Measurements from ENCODE around the gene COL26A1. TPM values are rescaled to one million over a fixed set of nuclear protein-coding genes. Genes with fewer than 3 reads are reported as not detected.

Gene COL26A1
- total RNA-seq, 2 experiments from 2014 or later: not detected

GRCh38 chr7:101517304-101517703 is 154.6 kb downstream of the COL26A1 start:
- Mint-ChIP-seq H3K36me3 (ENCODE audit: low read depth) (no peaks in the 10 kb centered on the region), H3K4me1 (ENCODE audit: low read depth) (no peaks in the 10 kb centered on the region), H3K9me3 (no peaks in the 10 kb centered on the region), H3K27ac (no peak overlapping the region), H3K4me3 (no peak overlapping the region), H3K27me3 (no peaks in the 10 kb centered on the region)
- DNase-seq (no peak), ATAC-seq (ENCODE audit: poor library complexity) (no peak)
- TF ChIP-seq CTCF (IDR thresholded peaks at IDR 0.05): no peak
- intact Hi-C loops (cut with DNase I, micrococcal nuclease): no loop called here
- H3K36me3 ChIP-seq (ENCODE audit: insufficient read depth, low read length): no peaks in the 10 kb centered on the region
- H3K27me3 ChIP-seq (ENCODE audit: control insufficient read depth in 1 of 2, insufficient read depth in 2 of 2, low read length in 2 of 2): no peaks in the 10 kb centered on the region
- peaks cover 5 to 6% of the 10 kb centered on the region in 2 experiments for H3K9me3 ChIP-seq (ENCODE audit: control insufficient read depth in 1 of 2, insufficient read depth in 1 of 2, low read length in 2 of 2)
- H3K27ac ChIP-seq (ENCODE audit: low read depth in 1 of 2, low read length in 2 of 2): no peak overlapping the region
- H3K4me1 ChIP-seq (ENCODE audit: insufficient read depth, low read length): no peaks in the 10 kb centered on the region
- ChIA-PET POLR2A (no interaction called here), CTCF (no interaction called here)
- H3K4me3 ChIP-seq (ENCODE audit: low read length): no peak overlapping the region

- Mint-ChIP-seq H3K4me1 (ENCODE audit: low read depth) (no peaks in the 10 kb centered on the region), H3K9me3 (no peaks in the 10 kb centered on the region), H3K27me3 (no peaks in the 10 kb centered on the region), H3K4me3 (no peak overlapping the region), H3K27ac (no peak overlapping the region), H3K36me3 (ENCODE audit: low read depth) (no peaks in the 10 kb centered on the region)
- CTCF ChIA-PET: interaction anchor here (0.6 kb wide), 1 partner anchor 64 kb away, joined by 3 read pairs; no protein-coding TSS in a partner anchor
- Histone ChIP-seq H3K27me3 (ENCODE audit: control insufficient read depth in 1 of 2, insufficient read depth in 2 of 2, low read length in 2 of 2) (no peaks in the 10 kb centered on the region), H3K4me3 (ENCODE audit: low read length) (no peak overlapping the region), H3K4me1 (ENCODE audit: insufficient read depth, low read length) (no peaks in the 10 kb centered on the region), H3K36me3 (ENCODE audit: insufficient read depth, low read length) (no peaks in the 10 kb centered on the region), H3K27ac (ENCODE audit: low read depth in 1 of 2, low read length in 2 of 2) (no peak overlapping the region), H3K9me3 (ENCODE audit: control insufficient read depth in 1 of 2, insufficient read depth in 1 of 2, low read length in 2 of 2) (peaks cover 5 to 6% of the 10 kb centered on the region in 2 experiments)
- intact Hi-C loops (cut with DNase I, micrococcal nuclease): no loop called here
- no peak for ATAC-seq (ENCODE audit: poor library complexity)
- TF ChIP-seq CTCF (IDR thresholded peaks at IDR 0.05): no peak
- POLR2A ChIA-PET: no interaction called here
- DNase-seq: no peak
Measured at GRCh38 chr7:101518336-101518735, 155.7 kb downstream of the COL26A1 start.

GRCh38 chr7:101519324-101520023 is 156.8 kb downstream of the COL26A1 start:
- no peak overlapping the region for H3K27ac Mint-ChIP-seq
- H3K36me3 Mint-ChIP-seq (ENCODE audit: low read depth): no peaks in the 10 kb centered on the region
- no peak for ATAC-seq (ENCODE audit: poor library complexity)
- ChIA-PET POLR2A (no interaction called here), CTCF (interaction anchor here (0.6 kb wide), 1 partner anchor 750 kb away, joined by 3 read pairs; no protein-coding TSS in a partner anchor)
- DNase-seq: no peak
- H3K9me3 Mint-ChIP-seq: no peaks in the 10 kb centered on the region
- no peaks in the 10 kb centered on the region for H3K27me3 Mint-ChIP-seq
- Histone ChIP-seq H3K9me3 (ENCODE audit: control insufficient read depth in 1 of 2, insufficient read depth in 1 of 2, low read length in 2 of 2) (peaks cover 5 to 6% of the 10 kb centered on the region in 2 experiments), H3K27me3 (ENCODE audit: control insufficient read depth in 1 of 2, insufficient read depth in 2 of 2, low read length in 2 of 2) (no peaks in the 10 kb centered on the region), H3K36me3 (ENCODE audit: insufficient read depth, low read length) (no peaks in the 10 kb centered on the region), H3K4me1 (ENCODE audit: insufficient read depth, low read length) (no peaks in the 10 kb centered on the region), H3K27ac (ENCODE audit: low read depth in 1 of 2, low read length in 2 of 2) (no peak overlapping the region), H3K4me3 (ENCODE audit: low read length) (no peak overlapping the region)
- H3K4me1 Mint-ChIP-seq (ENCODE audit: low read depth): no peaks in the 10 kb centered on the region
- no peak for TF ChIP-seq CTCF (IDR thresholded peaks at IDR 0.05)
- H3K4me3 Mint-ChIP-seq: no peak overlapping the region
- intact Hi-C loops (cut with DNase I, micrococcal nuclease): no loop called here
